ENCODE results near the gene MTCL1. TPM values are rescaled to one million over a fixed set of nuclear protein-coding genes. Genes with fewer than 3 reads are reported as not detected.
A peak's percentile ranks its signal among the peaks of the same experiment; 100 is the strongest.

MTCL1 gene
- total RNA-seq, 5 donors from 2014 or later (not counting 1 experiment from before 2014, with no cell fraction given), result 0.40 to 0.98 (median 0.83) TPM

GRCh38 chr18:8732442-8733360 lies 27.3 kb downstream of the MTCL1 start:
- 93% methylated on average over 18 of the region's 22 CpGs for WGBS (ENCODE audit: insufficient coverage)

DNA sequence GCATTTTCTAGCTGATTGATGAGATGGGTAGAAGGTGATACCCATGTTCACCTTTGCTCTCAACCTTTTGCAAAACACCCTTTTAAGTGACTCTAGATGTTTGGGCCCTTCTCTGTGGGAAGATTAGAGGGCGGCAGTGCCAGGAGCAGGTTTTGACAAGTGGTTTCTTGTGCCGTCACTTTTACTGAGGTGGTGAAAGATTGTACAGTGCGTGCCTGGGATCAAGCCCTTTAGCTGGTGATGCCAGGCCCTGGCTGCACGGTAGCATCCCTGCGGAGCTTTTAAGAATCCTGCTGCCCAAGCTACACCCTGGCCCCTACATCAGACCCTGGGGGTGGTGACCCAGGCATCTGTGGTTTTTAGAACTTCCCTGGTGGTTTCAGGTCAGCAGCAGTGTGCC lies 29.1 kb downstream of the MTCL1 start:
- ChIA-PET CTCF (no interaction called here), POLR2A (no interaction called here)
- H3K4me1 ChIP-seq (ENCODE audit: control insufficient read depth in 1 of 2, extremely low read depth in 1 of 2, insufficient read depth in 2 of 2, low read length in 2 of 2), result peaks cover 0 to 3% of the 10 kb centered on the region in 2 experiments
- H3K27me3 ChIP-seq (replicated peaks in 1 of 2; ENCODE audit: control insufficient read depth in 2 of 2, extremely low read depth in 1 of 2, insufficient read depth in 2 of 2, low read length in 1 of 2), result peaks cover 0 to 11% of the 10 kb centered on the region in 2 experiments
- H3K36me3 ChIP-seq (ENCODE audit: control insufficient read depth in 2 of 2, extremely low read depth in 1 of 2, insufficient read depth in 1 of 2, low read length in 1 of 2), result no peaks in the 10 kb centered on the region
- DNase-seq, result no peak
- H3K4me3 ChIP-seq (ENCODE audit: control insufficient read depth in 1 of 2, extremely low read depth in 1 of 2, low read length in 1 of 2), result no peak overlapping the region
- H3K27ac ChIP-seq (ENCODE audit: low read length), result no peak overlapping the region
- Mint-ChIP-seq H3K4me1 (no peaks in the 10 kb centered on the region), H3K4me3 (no peak overlapping the region), H3K36me3 (no peaks in the 10 kb centered on the region), H3K9me3 (no peaks in the 10 kb centered on the region), H3K27ac (no peak overlapping the region), H3K27me3 (peaks cover 13 to 15% of the 10 kb centered on the region in 2 donors)
- H3K9me3 ChIP-seq, result no peaks in the 10 kb centered on the region
- no peak for ATAC-seq (replicated peaks in 1 of 4)
- WGBS (ENCODE audit: insufficient coverage), result 71% methylated on average over 4 of the region's 5 CpGs

More at GRCh38 chr18:8732442-8733360, 27.3 kb downstream of the MTCL1 start:
- ATAC-seq (replicated peaks in 1 of 4), result no peak
- H3K36me3 Mint-ChIP-seq, result no peaks in the 10 kb centered on the region
- Histone ChIP-seq H3K27ac (ENCODE audit: low read length) (no peak overlapping the region), H3K4me3 (ENCODE audit: control insufficient read depth in 1 of 2, extremely low read depth in 1 of 2, low read length in 1 of 2) (no peak overlapping the region), H3K4me1 (ENCODE audit: control insufficient read depth in 1 of 2, extremely low read depth in 1 of 2, insufficient read depth in 2 of 2, low read length in 2 of 2) (peaks cover 0 to 3% of the 10 kb centered on the region in 2 experiments), H3K27me3 (replicated peaks in 1 of 2; ENCODE audit: control insufficient read depth in 2 of 2, extremely low read depth in 1 of 2, insufficient read depth in 2 of 2, low read length in 1 of 2) (peaks cover 0 to 11% of the 10 kb centered on the region in 2 experiments), H3K36me3 (ENCODE audit: control insufficient read depth in 2 of 2, extremely low read depth in 1 of 2, insufficient read depth in 1 of 2, low read length in 1 of 2) (no peaks in the 10 kb centered on the region), H3K9me3 (no peaks in the 10 kb centered on the region)
- H3K4me1 Mint-ChIP-seq, result peaks cover 0 to 6% (median 4%) of the 10 kb centered on the region in 3 donors
- H3K9me3 Mint-ChIP-seq, result no peaks in the 10 kb centered on the region
- ChIA-PET CTCF (no interaction called here), POLR2A (no interaction called here)
- H3K27me3 Mint-ChIP-seq, result peaks cover 13 to 14% of the 10 kb centered on the region in 2 donors
- DNase-seq, result no peak
- H3K4me3 Mint-ChIP-seq, result no peak overlapping the region
- no peak overlapping the region for H3K27ac Mint-ChIP-seq

GRCh38 chr18:8735274-8735673 lies 29.9 kb downstream of the MTCL1 start:
- H3K27ac ChIP-seq (ENCODE audit: low read length), result no peak overlapping the region
- H3K27me3 ChIP-seq (replicated peaks in 1 of 2; ENCODE audit: control insufficient read depth in 2 of 2, extremely low read depth in 1 of 2, insufficient read depth in 2 of 2, low read length in 1 of 2), result peaks cover 0 to 11% of the 10 kb centered on the region in 2 experiments
- ATAC-seq (replicated peaks in 1 of 4) (no peak), DNase-seq (no peak)
- 83% methylated on average over 2 of the region's 2 CpGs for whole genome bisulfite sequencing (ENCODE audit: insufficient coverage)
- Mint-ChIP-seq H3K27ac (no peak overlapping the region), H3K4me3 (no peak overlapping the region), H3K4me1 (no peaks in the 10 kb centered on the region), H3K9me3 (no peaks in the 10 kb centered on the region), H3K27me3 (peaks cover 13 to 15% of the 10 kb centered on the region in 2 donors), H3K36me3 (no peaks in the 10 kb centered on the region)
- ChIA-PET POLR2A (no interaction called here), CTCF (no interaction called here)
- H3K9me3 ChIP-seq, result no peaks in the 10 kb centered on the region
- peaks cover 0 to 3% of the 10 kb centered on the region in 2 experiments for H3K4me1 ChIP-seq (ENCODE audit: control insufficient read depth in 1 of 2, extremely low read depth in 1 of 2, insufficient read depth in 2 of 2, low read length in 2 of 2)
- H3K36me3 ChIP-seq (ENCODE audit: control insufficient read depth in 2 of 2, extremely low read depth in 1 of 2, insufficient read depth in 1 of 2, low read length in 1 of 2), result no peaks in the 10 kb centered on the region
- no peak overlapping the region for H3K4me3 ChIP-seq (ENCODE audit: control insufficient read depth in 1 of 2, extremely low read depth in 1 of 2, low read length in 1 of 2)

DNA sequence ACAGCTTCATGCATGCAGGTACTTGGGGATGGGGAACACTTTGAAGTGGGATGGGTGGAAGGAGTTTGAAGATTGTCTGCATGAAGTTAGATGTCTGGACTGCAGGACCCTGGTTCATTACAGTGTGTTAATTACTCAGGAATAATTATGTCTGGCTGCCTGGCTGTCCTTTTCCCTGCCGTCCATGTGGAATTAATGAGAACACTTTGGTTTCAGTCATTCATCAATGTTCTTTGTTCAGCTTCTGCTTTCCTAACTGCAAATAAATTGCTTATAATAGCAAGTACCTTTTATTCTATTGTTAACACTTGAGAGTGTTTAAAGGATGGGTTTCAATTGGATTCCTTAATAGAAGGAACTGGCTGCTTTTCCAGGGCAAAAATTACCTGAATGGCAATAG lies 35.8 kb downstream of the MTCL1 start:
- Histone ChIP-seq H3K4me3 (ENCODE audit: control insufficient read depth in 1 of 2, extremely low read depth in 1 of 2, low read length in 1 of 2) (no peak overlapping the region), H3K27ac (ENCODE audit: low read length) (no peak overlapping the region), H3K36me3 (ENCODE audit: control insufficient read depth in 2 of 2, extremely low read depth in 1 of 2, insufficient read depth in 1 of 2, low read length in 1 of 2) (no peaks in the 10 kb centered on the region), H3K4me1 (ENCODE audit: control insufficient read depth in 1 of 2, extremely low read depth in 1 of 2, insufficient read depth in 2 of 2, low read length in 2 of 2) (peaks cover 27 to 34% of the 10 kb centered on the region in 2 experiments), H3K27me3 (replicated peaks in 1 of 2; ENCODE audit: control insufficient read depth in 2 of 2, extremely low read depth in 1 of 2, insufficient read depth in 2 of 2, low read length in 1 of 2) (no peaks in the 10 kb centered on the region), H3K9me3 (peaks cover 3% of the 10 kb centered on the region)
- ChIA-PET CTCF (no interaction called here), POLR2A (no interaction called here)
- peaks cover 40 to 42% (median 42%) of the 10 kb centered on the region in 3 donors for H3K4me1 Mint-ChIP-seq
- peaks cover 11 to 14% (median 12%) of the 10 kb centered on the region in 3 donors for H3K9me3 Mint-ChIP-seq
- DNase-seq, result no peak
- no peak for ATAC-seq (replicated peaks in 1 of 4)
- H3K4me3 Mint-ChIP-seq, result no peak overlapping the region
- WGBS (ENCODE audit: insufficient coverage), result no CpG with 5 or more reads among the region's 1 CpG
- peaks cover 0 to 1% of the 10 kb centered on the region in 2 donors for H3K27me3 Mint-ChIP-seq
- H3K36me3 Mint-ChIP-seq, result peaks cover 7% of the 10 kb centered on the region
- H3K27ac Mint-ChIP-seq, result no peak overlapping the region

DNA sequence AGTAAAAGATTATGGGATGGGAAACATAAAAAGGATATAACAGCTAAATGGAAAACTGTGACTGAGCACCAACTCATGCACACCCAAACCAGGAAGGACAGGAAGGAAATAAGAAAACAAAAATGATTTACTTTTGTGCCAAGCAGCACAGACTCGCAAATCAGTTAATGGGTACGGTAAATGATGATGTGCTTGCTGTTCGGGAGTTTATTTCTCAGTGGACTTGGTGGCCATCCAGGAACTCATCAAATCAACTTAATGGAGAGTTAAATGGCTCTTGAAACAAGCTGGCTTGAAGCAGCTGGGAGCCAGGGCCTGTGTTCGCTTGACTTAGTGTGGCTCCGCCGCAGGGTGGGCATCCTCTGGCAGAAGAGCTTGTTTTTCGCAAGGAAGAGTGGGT lies 36.2 kb downstream of the MTCL1 start:
- ATAC-seq (replicated peaks in 1 of 4) (no peak), DNase-seq (no peak)
- 97% methylated on average over 7 of the region's 7 CpGs for WGBS (ENCODE audit: insufficient coverage)
- H3K4me1 ChIP-seq (ENCODE audit: control insufficient read depth in 1 of 2, extremely low read depth in 1 of 2, insufficient read depth in 2 of 2, low read length in 2 of 2), result peaks cover 27 to 34% of the 10 kb centered on the region in 2 experiments
- no peak overlapping the region for H3K27ac ChIP-seq (ENCODE audit: low read length)
- no peak overlapping the region for H3K4me3 ChIP-seq (ENCODE audit: control insufficient read depth in 1 of 2, extremely low read depth in 1 of 2, low read length in 1 of 2)
- ChIA-PET CTCF (no interaction called here), POLR2A (no interaction called here)
- Mint-ChIP-seq H3K36me3 (peaks cover 7% of the 10 kb centered on the region), H3K27ac (no peak overlapping the region), H3K27me3 (peaks cover 0 to 1% of the 10 kb centered on the region in 2 donors), H3K9me3 (peaks cover 11 to 14% (median 12%) of the 10 kb centered on the region in 3 donors), H3K4me1 (peaks cover 42 to 46% (median 44%) of the 10 kb centered on the region in 3 donors), H3K4me3 (no peak overlapping the region)
- H3K9me3 ChIP-seq, result peaks cover 3% of the 10 kb centered on the region
- no peaks in the 10 kb centered on the region for H3K27me3 ChIP-seq (replicated peaks in 1 of 2; ENCODE audit: control insufficient read depth in 2 of 2, extremely low read depth in 1 of 2, insufficient read depth in 2 of 2, low read length in 1 of 2)
- no peaks in the 10 kb centered on the region for H3K36me3 ChIP-seq (ENCODE audit: control insufficient read depth in 2 of 2, extremely low read depth in 1 of 2, insufficient read depth in 1 of 2, low read length in 1 of 2)

DNA sequence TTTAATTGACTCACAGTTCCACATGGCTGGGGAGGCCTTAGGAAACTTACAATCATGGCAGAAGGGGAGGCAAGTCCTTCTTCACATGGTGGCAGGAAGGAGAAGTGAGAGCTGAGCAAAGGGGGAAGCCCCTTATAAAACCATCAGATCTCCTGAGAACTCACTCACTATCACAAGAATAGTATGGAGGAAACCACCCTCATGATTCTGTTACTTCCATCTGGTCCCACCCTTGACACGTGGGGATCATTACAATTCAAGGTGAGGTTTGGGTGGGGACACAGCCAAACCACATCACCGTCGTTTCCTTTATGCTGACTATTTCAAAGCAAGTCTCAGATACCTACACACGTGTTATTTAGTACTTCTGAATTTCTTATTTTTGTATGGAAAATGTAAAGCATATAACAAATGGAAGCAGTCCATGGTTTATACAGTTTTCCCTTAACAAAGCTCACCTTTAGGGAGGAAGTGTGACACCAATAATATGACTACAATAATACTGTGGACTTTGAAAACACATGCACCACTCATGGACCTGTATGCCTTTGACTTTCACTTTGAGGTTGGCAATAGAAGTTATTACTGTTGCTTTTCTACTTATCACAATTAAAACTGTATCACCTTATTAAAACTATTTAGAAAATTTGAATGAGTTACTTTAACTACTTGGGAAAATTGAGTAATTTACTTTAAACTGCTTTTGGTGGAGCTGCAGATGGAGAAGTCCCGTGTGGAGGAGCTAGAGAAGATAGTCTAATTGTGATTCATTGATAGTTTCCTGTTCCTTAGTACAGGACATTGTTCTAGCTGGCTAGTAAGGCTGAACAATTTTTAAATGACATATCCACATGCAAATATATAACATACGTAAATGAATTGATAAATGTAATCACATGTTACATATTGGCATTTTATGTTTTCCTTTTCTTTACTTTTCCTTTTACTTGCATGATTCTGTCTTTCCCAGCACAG lies 37.3 kb downstream of the MTCL1 start:
- Mint-ChIP-seq H3K4me3 (peak overlapping the region in 1 of 3 donors; percentile 70), H3K36me3 (peaks cover 7% of the 10 kb centered on the region), H3K27me3 (peaks cover 0 to 1% of the 10 kb centered on the region in 2 donors), H3K4me1 (peaks cover 42 to 47% (median 44%) of the 10 kb centered on the region in 3 donors), H3K27ac (peak overlapping the region in 1 of 2 donors; percentile 23), H3K9me3 (peaks cover 11 to 14% (median 12%) of the 10 kb centered on the region in 3 donors)
- Histone ChIP-seq H3K27me3 (replicated peaks in 1 of 2; ENCODE audit: control insufficient read depth in 2 of 2, extremely low read depth in 1 of 2, insufficient read depth in 2 of 2, low read length in 1 of 2) (no peaks in the 10 kb centered on the region), H3K9me3 (peaks cover 3% of the 10 kb centered on the region), H3K36me3 (ENCODE audit: control insufficient read depth in 2 of 2, extremely low read depth in 1 of 2, insufficient read depth in 1 of 2, low read length in 1 of 2) (no peaks in the 10 kb centered on the region), H3K4me3 (ENCODE audit: control insufficient read depth in 1 of 2, extremely low read depth in 1 of 2, low read length in 1 of 2) (no peak overlapping the region), H3K4me1 (ENCODE audit: control insufficient read depth in 1 of 2, extremely low read depth in 1 of 2, insufficient read depth in 2 of 2, low read length in 2 of 2) (peaks cover 27 to 34% of the 10 kb centered on the region in 2 experiments), H3K27ac (ENCODE audit: low read length) (peak overlapping the region; percentile 17)
- peak in 3 of 4 experiments; percentile 43 to 80 (median 49) for ATAC-seq (replicated peaks in 1 of 4)
- CTCF ChIA-PET, result interaction anchor here in 1 of 2 donors (1.9 kb wide), 1 partner anchor 245 kb away, joined by 4 read pairs; no protein-coding TSS in a partner anchor
- POLR2A ChIA-PET, result no interaction called here
- WGBS (ENCODE audit: insufficient coverage), result no CpG with 5 or more reads among the region's 6 CpGs
- peak in 32 of 35 experiments; percentile 4 to 73 (median 40) for DNase-seq

Measured in T-cell (primary cell).